Regular cardiac myocyte (primary cell): ENCODE results near the gene NABP1. TPM values are rescaled to one million over a fixed set of nuclear protein-coding genes. Genes with fewer than 3 reads are reported as not detected.

Source experiments
- total RNA-seq: library from RNA; depleted of rRNA; stranded (reverse); fragments of >200 nt; gene quantifications from 2 replicates; pipeline ENCODE4 v1.2.3, GENCODE V29; 2014

NABP1 gene
- 77.1 and 79.5 TPM in 2 replicates for total RNA-seq

GRCh38 chr2:191677646-191678436 lies at the start of gene NABP1:
Gene NABP1 (plus strand): TSS chr2:191678136. CDS start chr2:191678615, 479 bp downstream.

Other genes starting within 250 kb of the NABP1 start
- 41.2 and 54.4 TPM in 2 replicates for gene CAVIN2, start 169.0 kb downstream of the NABP1 start, total RNA-seq